Neural cell (in vitro differentiated cells): Measurements from ENCODE around the gene RAP1A. TPM values are rescaled to one million over a fixed set of nuclear protein-coding genes. Genes with fewer than 3 reads are reported as not detected.

Experiments
- H2AFZ ChIP-seq: fragments of 200-600, 300-800 bp; sonication (generic), shearing (Covaris generic); 2 replicates; pipeline ENCODE4 v1.6.0; 2014; ENCODE audit warnings: low read depth, mild to moderate bottlenecking, antibody characterized with exemption, low read length, moderate library complexity
- H3F3A ChIP-seq: fragments of 200-600 bp; shearing (Covaris generic); 2 replicates; pipeline ENCODE4 v1.6.1; 2016; ENCODE audit warnings: mild to moderate bottlenecking, moderate library complexity, mixed read lengths, antibody characterized with exemption, low read length; ENCODE audit not compliant: insufficient read depth, poor library complexity, severe bottlenecking
- H3K27ac ChIP-seq: fragments of 200-600, 300-800 bp; sonication (generic), shearing (Covaris generic); 2 replicates; pipeline ENCODE4 v1.5.1; 2014; ENCODE audit warnings: mild to moderate bottlenecking, low read length, moderate library complexity
- H3K27me3 ChIP-seq: fragments of 300-800, 200-600 bp; sonication (generic), shearing (Covaris generic); 2 replicates; pipeline ENCODE4 v1.6.0; 2014; ENCODE audit warnings: mild to moderate bottlenecking, low read depth, low read length, moderate library complexity; ENCODE audit not compliant: insufficient read depth
- H3K36me3 ChIP-seq: fragments of 300-800, 200-600 bp; sonication (generic), shearing (Covaris generic); 2 replicates; pipeline ENCODE4 v1.5.1; 2014; ENCODE audit warnings: mild to moderate bottlenecking, antibody characterized with exemption, low read length, moderate library complexity; ENCODE audit not compliant: insufficient read depth
- H3K4me2 ChIP-seq: fragments of 300-800, 200-600 bp; sonication (generic), shearing (Covaris generic); 2 replicates; pipeline ENCODE4 v1.6.0; 2014; ENCODE audit warnings: mild to moderate bottlenecking, low read length
- H3K4me3 ChIP-seq: fragments of 300-800, 200-600 bp; sonication (generic), shearing (Covaris generic); 2 replicates; pipeline ENCODE4 v1.5.1; 2014; ENCODE audit warnings: mild to moderate bottlenecking, low read length, moderate library complexity
- H3K79me2 ChIP-seq: fragments of 200-600 bp; shearing (Covaris generic); replicated peaks from 2 replicates; pipeline ENCODE4 v1.6.0; 2014; ENCODE audit warnings: mild to moderate bottlenecking, low read length, moderate library complexity; ENCODE audit not compliant: insufficient read depth
- H3K9ac ChIP-seq: fragments of 300-800, 200-600 bp; sonication (generic), shearing (Covaris generic); 2 replicates; pipeline ENCODE4 v1.6.1; 2016; ENCODE audit warnings: mild to moderate bottlenecking, low read length, mixed read lengths
- H3K9me2 ChIP-seq: fragments of 200-600 bp; shearing (Covaris generic); 2 replicates; pipeline ENCODE4 v1.6.1; 2016; ENCODE audit warnings: mild to moderate bottlenecking, low read length, mixed read lengths; ENCODE audit not compliant: insufficient read depth
- H3K9me3 ChIP-seq: fragments of 200-600, 300-800 bp; sonication (generic), shearing (Covaris generic); 2 replicates; pipeline ENCODE4 v1.6.1; 2016; ENCODE audit warnings: mild to moderate bottlenecking, mixed run types, low read length, moderate library complexity, mixed read lengths
- H4K20me1 ChIP-seq: fragments of 200-600 bp; shearing (Covaris generic); 2 replicates; pipeline ENCODE4 v1.6.1; 2016; ENCODE audit warnings: mild to moderate bottlenecking, mixed run types; ENCODE audit not compliant: insufficient read depth
- CTCF ChIP-seq: fragments of 450-650 bp; IDR thresholded peaks from 2 replicates; pipeline ENCODE4 v1.5.1; 2014; ENCODE audit warnings: antibody characterized with exemption, mild to moderate bottlenecking, moderate library complexity; ENCODE audit not compliant: poor library complexity, severe bottlenecking
- EP300 ChIP-seq: fragments of 450-650 bp; conservative IDR thresholded peaks from 2 replicates; pipeline ENCODE4 v1.6.1; 2014; ENCODE audit warnings: antibody characterized with exemption, mild to moderate bottlenecking, moderate library complexity; ENCODE audit not compliant: poor library complexity, severe bottlenecking
- EZH2 ChIP-seq: fragments of 200-600, 300-800 bp; shearing (Covaris generic), sonication (generic); IDR thresholded peaks from 2 replicates; pipeline ENCODE4 v1.6.1; 2014; ENCODE audit warnings: antibody characterized with exemption, low read length, borderline replicate concordance, mild to moderate bottlenecking; ENCODE audit not compliant: insufficient read depth, poor library complexity, severe bottlenecking
- MXI1 ChIP-seq: fragments of 450-650 bp; conservative IDR thresholded peaks from 2 replicates; pipeline ENCODE4 v1.6.1; 2014; ENCODE audit warnings: antibody characterized with exemption, mild to moderate bottlenecking; ENCODE audit not compliant: poor library complexity, severe bottlenecking
- POLR2AphosphoS5 ChIP-seq: IDR thresholded peaks from 2 replicates; pipeline ENCODE4 v1.6.1; 2012
- RAD21 ChIP-seq: fragments of 450-650 bp; conservative IDR thresholded peaks from 2 replicates; pipeline ENCODE4 v1.6.1; 2014; ENCODE audit warnings: antibody characterized with exemption, mild to moderate bottlenecking, moderate library complexity
- REST ChIP-seq: IDR thresholded peaks from 2 replicates; pipeline ENCODE4 v1.6.1; 2012; ENCODE audit warnings: borderline replicate concordance
- SMC3 ChIP-seq: fragments of 450-650 bp; conservative IDR thresholded peaks from 2 replicates; pipeline ENCODE4 v1.6.1; 2014; ENCODE audit warnings: antibody characterized with exemption, mild to moderate bottlenecking, moderate library complexity; ENCODE audit not compliant: poor library complexity
- TAF1 ChIP-seq: IDR thresholded peaks from 2 replicates; pipeline ENCODE4 v1.6.1; 2012; ENCODE audit warnings: low read depth
- polyA plus RNA-seq: library from polyadenylated mRNA; depleted of rRNA; stranded (reverse); fragments of >200 nt; gene quantifications from 2 replicates; pipeline ENCODE4 v1.2.3, GENCODE V29; 2014

Gene RAP1A
- polyA plus RNA-seq, 1 donor from 2014 or later, result 28.7 TPM

GRCh38 chr1:111582644-111583618, 36.7 kb upstream of the RAP1A start:
- H3K27me3 ChIP-seq, result no peaks in the 10 kb centered on the region
- H2AFZ ChIP-seq, result no peak overlapping the region
- H3K9ac ChIP-seq, result no peak overlapping the region
- no peaks in the 10 kb centered on the region for H4K20me1 ChIP-seq
- no peaks in the 10 kb centered on the region for H3F3A ChIP-seq
- no peak for TF ChIP-seq TAF1
- no peak for TF ChIP-seq CTCF
- no peak for TF ChIP-seq SMC3
- TF ChIP-seq RAD21, result no peak
- TF ChIP-seq POLR2AphosphoS5, result no peak
- TF ChIP-seq EZH2, result no peak
- TF ChIP-seq EP300, result no peak
- TF ChIP-seq REST, result no peak
- no peak for TF ChIP-seq MXI1
- no peaks in the 10 kb centered on the region for H3K79me2 ChIP-seq
- H3K4me3 ChIP-seq, result no peak overlapping the region
- H3K4me2 ChIP-seq, result no peak overlapping the region
- no peaks in the 10 kb centered on the region for H3K9me2 ChIP-seq
- H3K27ac ChIP-seq, result no peak overlapping the region
- no peaks in the 10 kb centered on the region for H3K36me3 ChIP-seq
- H3K9me3 ChIP-seq, result no peaks in the 10 kb centered on the region

- Histone ChIP-seq H3K79me2 (no peaks in the 10 kb centered on the region), H3K27ac (no peak overlapping the region), H3K9me3 (no peaks in the 10 kb centered on the region), H2AFZ (no peak overlapping the region), H4K20me1 (no peaks in the 10 kb centered on the region), H3K36me3 (no peaks in the 10 kb centered on the region), H3K27me3 (no peaks in the 10 kb centered on the region), H3K9me2 (no peaks in the 10 kb centered on the region), H3K4me2 (no peak overlapping the region), H3F3A (no peaks in the 10 kb centered on the region), H3K9ac (no peak overlapping the region), H3K4me3 (no peak overlapping the region)
- no peak for TF ChIP-seq POLR2AphosphoS5
- TF ChIP-seq EP300, result no peak
- no peak for TF ChIP-seq EZH2
- TF ChIP-seq TAF1, result no peak
- TF ChIP-seq MXI1, result no peak
- TF ChIP-seq REST, result no peak
- no peak for TF ChIP-seq CTCF
- no peak for TF ChIP-seq SMC3
- TF ChIP-seq RAD21, result no peak
These were observed 34.0 kb upstream of the RAP1A start for GRCh38 chr1:111585447-111586086.
